SK-N-SH (cell line): ENCODE data around the gene AHCYL2. TPM values are rescaled to one million over a fixed set of nuclear protein-coding genes. Genes with fewer than 3 reads are reported as not detected.

Experiments used
- CTCF ChIA-PET: fragments of 300-600, 350-600 bp; formaldehyde crosslinking; extraction: SDS; loops from one replicate; lab custom pipeline; 2021; lab: Yijun Ruan, JAX
- POLR2A ChIA-PET: fragments of 350-600 bp; sonication (Branson Sonifier 250); formaldehyde crosslinking; extraction: SDS; loops from one replicate; lab custom pipeline; 2020; ENCODE audit warnings: antibody characterized with exemption, inconsistent platforms; lab: Yijun Ruan, JAX
- DNase-seq: peaks from one replicate; pipeline ENCODE4 v3.0.0; 2012
- H2AFZ ChIP-seq: fragments of 200-600 bp; sonication (generic); 2 replicates; pipeline ENCODE4 v1.8.1; 2016; ENCODE audit warnings: antibody characterized with exemption, mild to moderate bottlenecking, low read depth
- H3F3A ChIP-seq: fragments of 200-600 bp; sonication (generic); replicated peaks from 2 replicates; pipeline ENCODE3; 2016; ENCODE audit warnings: antibody characterized with exemption, mild to moderate bottlenecking; ENCODE audit not compliant: insufficient read depth
- H3K27ac ChIP-seq, 2 experiments: fragments of 200-500 bp in 1 of 2; fragments of 200-600 bp in 1 of 2; sonication (Bioruptor generic) in 1 of 2; sonication (generic), shearing (Covaris generic) in 1 of 2; 2 replicates each; pipeline versions ENCODE4 v1.5.1 to v1.6.1; 2014 to 2016; ENCODE audit warnings: low read depth in 2 of 2, inconsistent platforms in 1 of 2, low read length in 1 of 2, mild to moderate bottlenecking in 1 of 2, mixed read lengths in 1 of 2
- H3K27me3 ChIP-seq: fragments of 200-600 bp; sonication (generic), shearing (Covaris generic); 2 replicates; pipeline ENCODE4 v1.6.1; 2016; ENCODE audit warnings: mixed run types; ENCODE audit not compliant: insufficient read depth
- H3K36me3 ChIP-seq, 2 experiments: fragments of 200-500 bp in 1 of 2; fragments of 200-600 bp in 1 of 2; sonication (Bioruptor generic) in 1 of 2; sonication (generic) in 1 of 2; replicated peaks in 1 of 2; 2 replicates each; pipeline versions ENCODE3 to v1.5.1; 2014 to 2016; ENCODE audit warnings: low read length in 1 of 2, mild to moderate bottlenecking in 1 of 2; ENCODE audit not compliant: insufficient read depth in 2 of 2, control insufficient read depth in 1 of 2
- H3K4me1 ChIP-seq, 2 experiments: fragments of 200-500 bp in 1 of 2; fragments of 200-600 bp in 1 of 2; sonication (Bioruptor generic) in 1 of 2; sonication (generic), shearing (Covaris generic) in 1 of 2; 2 replicates each; pipeline versions ENCODE4 v1.5.1 to v1.6.1; 2014 to 2016; ENCODE audit warnings: low read depth in 1 of 2, low read length in 1 of 2, mixed run types in 1 of 2; ENCODE audit not compliant: insufficient read depth in 2 of 2, control insufficient read depth in 1 of 2
- H3K4me2 ChIP-seq: fragments of 200-600 bp; sonication (generic), shearing (Covaris generic); 2 replicates; pipeline ENCODE4 v1.6.1; 2017; ENCODE audit warnings: mixed run types
- H3K4me3 ChIP-seq, 2 experiments: fragments of 200-500 bp in 1 of 2; fragments of 200-600 bp in 1 of 2; sonication (Bioruptor generic) in 1 of 2; sonication (generic), shearing (Covaris generic) in 1 of 2; 2 replicates each; pipeline versions ENCODE4 v1.5.1 to v1.8.1; 2014 to 2016; ENCODE audit warnings: low read depth in 2 of 2, inconsistent platforms in 1 of 2, low read length in 1 of 2, mild to moderate bottlenecking in 1 of 2, mixed read lengths in 1 of 2, moderate library complexity in 1 of 2
- H3K79me2 ChIP-seq: fragments of 200-600 bp; sonication (generic); 2 replicates; pipeline ENCODE4 v1.8.1; 2017; ENCODE audit warnings: mild to moderate bottlenecking; ENCODE audit not compliant: insufficient read depth
- H3K9ac ChIP-seq: fragments of 200-600 bp; sonication (generic); 2 replicates; pipeline ENCODE4 v1.6.1; 2017; ENCODE audit warnings: mixed run types
- H3K9me2 ChIP-seq: fragments of 200-600 bp; sonication (generic); 2 replicates; pipeline ENCODE4 v1.6.1; 2017; ENCODE audit warnings: mixed run types
- H3K9me3 ChIP-seq: fragments of 200-600 bp; sonication (generic); 2 replicates; pipeline ENCODE4 v1.6.1; 2017; ENCODE audit warnings: mixed run types, mild to moderate bottlenecking, moderate library complexity
- H4K20me1 ChIP-seq: fragments of 200-600 bp; sonication (generic); 2 replicates; pipeline ENCODE4 v1.6.1; 2017; ENCODE audit warnings: mild to moderate bottlenecking, mixed run types; ENCODE audit not compliant: insufficient read depth
- CTCF ChIP-seq: fragments of 200-600 bp; sonication (generic); IDR thresholded peaks from 2 replicates; pipeline ENCODE4 v1.6.1; 2017; ENCODE audit warnings: antibody characterized with exemption, mild to moderate bottlenecking, moderate library complexity
- GATA2 ChIP-seq: sonication (generic); formaldehyde crosslinking; IDR thresholded peaks from 2 replicates; pipeline ENCODE4 v1.5.0; 2020; ENCODE audit warnings: mild to moderate bottlenecking, missing genetic modification reagents
- IRF3 ChIP-seq: fragments of 150-350 bp; IDR thresholded peaks from 2 replicates; pipeline ENCODE4 v1.6.1; 2016; ENCODE audit warnings: mild to moderate bottlenecking, low read depth, low read length
- NFIC ChIP-seq: IDR thresholded peaks from 2 replicates; pipeline ENCODE4 v1.4.0; 2012; ENCODE audit warnings: borderline replicate concordance
- TEAD4 ChIP-seq: IDR thresholded peaks from 2 replicates; pipeline ENCODE4 v1.4.0; 2012; ENCODE audit warnings: mild to moderate bottlenecking, borderline replicate concordance; ENCODE audit not compliant: insufficient read depth
- YY1 ChIP-seq: IDR thresholded peaks from 2 replicates; pipeline ENCODE4 v1.4.0; 2012; ENCODE audit warnings: low read depth, mild to moderate bottlenecking
- ZBTB33 ChIP-seq: IDR thresholded peaks from 2 replicates; pipeline ENCODE4 v1.4.0; 2012; ENCODE audit warnings: low read depth, borderline replicate concordance
- WGBS: methylation state at CpG from one replicate; pipeline ENCODE4 v1.1.6; 2017; ENCODE audit warnings: low lambda C conversion rate; 5-methylcytosine and 5-hydroxymethylcytosine counted together
- polyA plus RNA-seq, 3 experiments: library from polyadenylated mRNA; depleted of rRNA; stranded (reverse); fragments of >200 nt; gene quantifications; 2 replicates each; pipeline ENCODE4 v1.2.3, GENCODE V29; 2012

The AHCYL2 gene
- polyA plus RNA-seq, 1 of the 3 experiments (the other 2 are of a cell fraction): 20.4 TPM

- no peak for TF ChIP-seq TEAD4
- no peak for TF ChIP-seq NFIC
- no peak for TF ChIP-seq YY1
- TF ChIP-seq IRF3: no peak
- no peak for TF ChIP-seq CTCF
- no peak overlapping the region for H2AFZ ChIP-seq
- H3K4me1 ChIP-seq: peaks cover 0 to 11% of the 10 kb centered on the region in 2 experiments; a peak in 2 of 4 replicates
- DNase-seq: no peak
- 96% methylated on average over 4 of the region's 4 CpGs for WGBS
- no peak overlapping the region for H3K4me3 ChIP-seq
- H3F3A ChIP-seq: no peaks in the 10 kb centered on the region
- no peaks in the 10 kb centered on the region for H3K9me3 ChIP-seq
- no peaks in the 10 kb centered on the region for H3K27me3 ChIP-seq
- H3K79me2 ChIP-seq: no peaks in the 10 kb centered on the region
- no peaks in the 10 kb centered on the region for H4K20me1 ChIP-seq
- CTCF ChIA-PET: interaction anchor here (0.8 to 14.8 kb wide), 9 partner anchors 31 to 246 kb away, joined by 3 to 397 read pairs (median 4); no protein-coding TSS in a partner anchor
- H3K36me3 ChIP-seq: peaks cover 4 to 26% of the 10 kb centered on the region in 2 experiments
- no peaks in the 10 kb centered on the region for H3K9me2 ChIP-seq
- H3K4me2 ChIP-seq: no peak overlapping the region
- H3K9ac ChIP-seq: no peak overlapping the region
- no peak overlapping the region for H3K27ac ChIP-seq
- POLR2A ChIA-PET: no interaction called here
Measured at GRCh38 chr7:129464194-129464593, 239.4 kb downstream of the AHCYL2 start.

- H3K27ac ChIP-seq: no peak overlapping the region
- peak; percentile 45 for DNase-seq
- H3K4me2 ChIP-seq: no peak overlapping the region
- H3K79me2 ChIP-seq: no peaks in the 10 kb centered on the region
- TF ChIP-seq ZBTB33 (no peak), GATA2 (CRISPR knock-in tag) (peak; percentile 50)
- H3K9ac ChIP-seq: no peak overlapping the region
- CTCF ChIA-PET: interaction anchor here (0.7 to 14.8 kb wide), 16 partner anchors 14 to 301 kb away, joined by 3 to 397 read pairs (median 4); partner anchors contain the start of gene STRIP2
- H3K36me3 ChIP-seq: peaks cover 2 to 21% of the 10 kb centered on the region in 2 experiments
- H3K4me3 ChIP-seq: no peak overlapping the region
- H3F3A ChIP-seq: no peaks in the 10 kb centered on the region
- no peaks in the 10 kb centered on the region for H3K27me3 ChIP-seq
- H2AFZ ChIP-seq: no peak overlapping the region
- H3K9me3 ChIP-seq: no peaks in the 10 kb centered on the region
- WGBS: 64% methylated on average over 2 of the region's 2 CpGs
- POLR2A ChIA-PET: no interaction called here
- H3K9me2 ChIP-seq: no peaks in the 10 kb centered on the region
- H4K20me1 ChIP-seq: no peaks in the 10 kb centered on the region
- H3K4me1 ChIP-seq: peaks cover 0 to 18% of the 10 kb centered on the region in 2 experiments; a peak in 2 of 4 replicates
Measured at GRCh38 chr7:129465080-129465479, 240.2 kb downstream of the AHCYL2 start.
